GM18858 (cell line): ENCODE data around the gene RBM39.

Experiments
- ATAC-seq: cut with Tn5 transposase; IDR thresholded peaks from one replicate; pipeline ENCODE4 v1.9.1; 2021; ENCODE audit not compliant: unreplicated experiment

The RBM39 gene

DNA sequence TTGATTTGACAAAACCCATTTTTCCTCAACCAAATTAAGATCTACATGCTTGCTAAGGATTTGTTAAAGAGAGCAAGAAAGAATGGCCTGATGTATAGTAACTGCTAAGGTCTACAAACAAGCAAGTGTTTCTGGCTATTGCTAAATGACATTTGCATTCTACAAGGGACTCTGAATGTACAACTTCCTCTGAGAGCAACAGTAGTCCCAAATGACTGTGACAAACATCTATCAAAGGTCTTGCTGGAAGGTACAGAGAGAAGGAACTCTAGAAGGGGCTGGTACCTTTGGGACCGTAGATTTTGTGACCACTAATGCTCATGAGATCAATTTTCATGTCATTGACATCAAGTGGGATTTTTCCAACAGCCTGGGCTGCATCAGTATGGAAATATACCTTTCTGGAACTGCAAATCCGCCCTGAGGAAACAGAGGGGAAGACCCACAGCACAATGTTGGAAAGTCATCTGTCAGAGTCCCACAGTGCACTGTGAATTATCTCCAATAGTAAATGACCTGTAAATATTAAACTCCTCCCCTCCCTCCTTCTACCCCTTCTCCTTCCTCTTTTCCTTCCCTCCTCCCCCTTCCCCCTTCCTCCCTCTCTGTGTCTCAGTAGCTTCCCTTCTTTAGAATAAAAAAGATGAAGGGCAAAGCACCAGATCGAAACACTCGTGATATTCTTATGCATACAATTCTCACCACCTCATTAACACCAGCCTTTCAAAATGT, 61.4 kb downstream of the RBM39 start:
- ATAC-seq: no peak

DNA sequence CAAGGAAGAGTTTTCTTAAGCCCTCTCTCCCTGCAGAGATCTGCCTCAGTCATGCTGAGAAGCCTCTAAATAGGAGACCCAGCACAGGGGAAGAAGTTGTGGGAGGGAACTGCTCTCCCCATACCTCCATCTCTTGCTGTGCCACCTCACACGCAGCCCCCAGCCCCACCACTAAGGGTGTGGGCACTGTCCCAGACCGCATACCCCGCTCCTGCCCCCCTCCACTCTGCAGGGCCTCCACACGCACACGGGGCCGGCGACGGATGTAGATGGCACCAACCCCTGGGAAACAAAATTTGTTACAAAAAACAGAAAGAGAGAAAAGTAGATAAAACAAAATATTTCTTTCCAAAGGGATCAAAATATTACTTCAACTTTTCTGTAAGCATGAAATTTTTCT, 67.1 kb downstream of the RBM39 start:
- no peak for ATAC-seq

DNA sequence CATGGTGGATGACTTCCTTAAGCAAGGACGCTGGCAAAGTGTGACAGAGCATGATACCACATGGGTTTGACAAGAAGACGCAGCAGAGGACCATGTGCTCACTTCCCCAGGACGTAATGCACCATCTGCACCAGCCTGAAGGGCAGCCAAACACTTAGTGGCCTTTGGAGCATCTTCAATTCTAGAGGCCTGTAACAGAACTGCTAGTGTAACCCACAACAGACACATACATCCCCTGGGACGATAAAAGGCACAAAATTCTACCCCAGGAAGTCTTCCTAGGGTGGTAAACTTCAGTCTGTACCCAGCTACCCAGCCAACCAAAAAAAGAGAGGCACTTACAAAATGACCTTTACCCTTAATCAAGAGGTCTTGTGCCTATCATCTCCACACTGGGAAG, 68.2 kb downstream of the RBM39 start:
- no peak for ATAC-seq

DNA sequence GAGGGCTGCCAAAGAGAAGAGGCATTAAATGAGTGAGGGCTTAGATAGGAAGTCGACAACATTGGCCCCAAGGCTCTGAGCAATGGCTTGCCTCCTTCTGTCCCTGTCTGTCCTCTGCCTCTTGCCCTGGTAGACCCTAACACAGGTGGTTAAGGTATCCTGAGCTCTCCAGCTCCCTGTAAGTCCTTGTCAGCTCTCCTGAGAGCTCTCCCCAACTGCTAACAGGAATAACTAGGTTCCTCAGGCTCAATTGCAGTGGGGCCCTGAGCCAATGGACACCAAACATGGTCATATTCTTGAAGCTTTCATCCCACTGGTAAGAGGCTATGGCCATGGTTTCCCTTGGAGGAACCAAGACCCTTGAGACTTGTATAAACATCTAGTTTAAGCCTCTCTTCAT, 72.4 kb downstream of the RBM39 start:
- ATAC-seq: no peak

DNA sequence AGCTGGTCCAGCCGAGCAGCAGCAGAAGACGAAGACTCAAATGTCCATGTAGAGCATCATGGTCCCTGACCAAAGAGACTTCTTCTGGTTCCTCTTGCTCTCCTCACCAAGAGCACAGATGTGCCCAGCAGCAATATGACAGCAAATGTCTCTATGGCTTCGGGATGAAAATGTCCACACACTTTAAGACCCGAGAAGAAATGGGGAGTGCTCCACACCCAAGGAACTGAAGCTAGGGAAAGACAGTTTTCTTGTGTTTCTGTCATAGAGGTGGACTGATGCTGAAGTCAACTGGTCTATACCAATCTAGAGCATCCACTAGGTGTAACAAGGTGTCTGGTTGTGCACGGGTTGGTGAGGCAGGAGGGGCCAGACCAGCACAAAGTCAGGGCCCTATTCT, 72.8 kb downstream of the RBM39 start:
- ATAC-seq: no peak

DNA sequence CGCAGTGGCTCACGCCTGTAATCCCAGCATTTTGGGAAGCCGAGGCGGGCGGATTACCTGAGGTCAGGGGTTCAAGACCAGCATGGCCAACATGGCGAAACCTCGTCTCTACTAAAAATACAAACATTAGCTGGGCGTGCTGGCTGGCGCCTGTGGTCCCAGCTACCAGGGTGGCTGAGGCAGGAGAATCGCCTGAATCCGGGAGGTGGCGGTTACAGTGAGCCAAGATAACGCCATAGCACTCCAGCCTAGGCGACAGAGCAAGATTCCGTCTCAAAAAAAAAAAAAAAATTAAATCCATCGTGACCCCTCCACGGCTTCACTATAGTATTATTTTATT, 76.1 kb downstream of the RBM39 start:
- ATAC-seq: no peak

DNA sequence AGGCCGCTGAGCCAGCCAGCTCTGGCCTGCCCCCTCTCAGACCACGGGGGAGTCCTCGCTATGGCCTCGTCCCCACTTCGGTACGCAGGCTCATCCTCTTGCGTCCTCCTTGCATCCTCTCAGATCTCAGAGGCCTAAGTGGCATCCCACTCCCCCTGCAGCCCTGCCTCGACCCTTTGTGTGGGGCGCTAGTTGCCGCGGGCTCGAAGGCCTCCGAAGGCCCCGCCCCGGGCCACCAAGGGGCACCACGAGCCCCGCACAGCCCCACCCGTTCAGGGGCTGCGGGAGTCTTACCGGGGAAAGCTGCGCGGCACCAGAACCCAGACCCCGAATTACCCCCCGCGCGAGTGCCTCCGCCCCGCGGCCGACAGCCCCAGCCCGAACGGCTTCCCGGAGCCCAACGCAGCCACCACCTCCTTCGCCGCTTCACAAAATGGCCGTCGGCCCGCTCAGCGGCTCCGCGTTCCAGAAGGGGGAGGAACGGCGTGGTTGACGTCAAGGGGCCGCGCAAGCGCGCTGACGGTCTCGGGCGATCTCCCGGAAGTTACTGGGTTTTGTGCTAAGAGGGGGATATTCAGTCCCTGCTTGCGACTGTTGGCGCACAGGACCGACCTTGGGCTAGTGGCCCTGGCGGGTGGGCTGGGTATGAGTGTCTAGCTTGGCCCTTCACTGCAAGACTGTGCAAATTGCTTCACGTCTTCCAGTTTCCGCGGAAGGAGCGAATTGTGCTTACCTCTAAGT, 77.4 kb downstream of the RBM39 start, which contains the start of the genes CPNE1 and RBM12:
Gene CPNE1 (minus strand): TSS at position 435 of the 741 bp plus-strand sequence. CDS start 31,977 bp downstream, outside the sequence.
Gene RBM12 (minus strand): TSS at position 435 of the 741 bp plus-strand sequence. CDS start 9,578 bp downstream, outside the sequence.
- peak; percentile 52 for ATAC-seq

DNA sequence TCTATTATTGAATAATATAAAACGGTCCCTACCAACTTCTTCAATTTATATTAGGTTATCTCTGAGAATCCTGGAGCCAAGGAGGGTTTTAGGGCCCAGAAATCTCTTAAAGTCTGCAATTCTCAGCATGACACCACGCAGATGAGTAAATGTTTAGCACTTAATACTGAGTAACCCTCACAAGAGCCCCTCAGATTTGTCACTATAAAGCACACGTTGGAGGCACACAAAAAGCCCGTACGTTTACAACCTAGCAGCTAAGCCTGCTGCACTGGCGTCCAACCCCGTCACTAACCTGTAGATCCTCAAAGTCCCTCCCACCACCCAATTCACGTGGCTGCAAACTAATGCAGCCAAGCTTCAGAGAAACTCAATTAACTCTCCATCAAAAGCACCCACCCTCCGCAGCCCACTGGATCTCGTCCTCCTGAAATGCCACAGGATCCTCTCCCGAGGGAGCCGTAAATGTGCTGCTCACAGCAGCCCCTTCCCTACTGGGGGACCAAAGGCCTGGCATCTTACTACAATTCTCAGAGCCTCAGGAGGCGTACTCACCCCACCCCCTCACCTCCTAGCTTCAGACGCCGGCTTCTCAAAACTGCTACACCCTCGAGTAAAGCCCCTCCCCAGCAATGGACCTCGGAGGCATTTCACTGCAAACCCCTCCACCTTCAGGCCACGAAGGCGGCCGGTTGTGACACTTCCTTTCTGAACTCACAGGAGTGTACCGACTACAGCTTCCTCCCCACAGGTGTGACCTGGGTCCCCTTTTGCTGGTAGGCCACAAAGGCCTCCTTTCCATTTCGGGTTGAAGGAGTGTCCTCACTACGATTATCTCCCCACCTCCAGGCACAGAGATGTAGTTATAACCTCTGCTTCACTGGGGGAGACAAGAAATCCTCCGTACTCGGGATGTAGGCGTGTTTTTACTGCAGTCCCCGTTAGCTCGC, 78.3 kb downstream of the RBM39 start:
- no peak for ATAC-seq

DNA sequence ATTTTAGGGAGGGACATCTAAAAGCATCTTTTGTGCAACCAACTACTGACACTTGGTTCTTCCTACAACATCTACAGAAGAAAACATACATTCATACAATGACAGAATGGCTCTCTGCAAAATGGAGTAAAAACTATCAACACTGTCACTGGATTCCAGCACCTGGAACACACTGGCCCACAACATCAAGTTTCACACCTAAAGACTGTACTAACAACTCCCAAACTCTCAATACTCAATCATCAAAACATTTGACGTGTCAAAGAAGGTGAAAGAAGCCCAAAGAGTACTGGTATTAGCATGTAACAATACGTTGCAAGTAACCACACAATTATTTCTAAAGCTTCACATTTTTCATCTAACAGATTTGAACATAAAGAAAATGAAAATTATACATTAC, 79.5 kb downstream of the RBM39 start:
- ATAC-seq: no peak

DNA sequence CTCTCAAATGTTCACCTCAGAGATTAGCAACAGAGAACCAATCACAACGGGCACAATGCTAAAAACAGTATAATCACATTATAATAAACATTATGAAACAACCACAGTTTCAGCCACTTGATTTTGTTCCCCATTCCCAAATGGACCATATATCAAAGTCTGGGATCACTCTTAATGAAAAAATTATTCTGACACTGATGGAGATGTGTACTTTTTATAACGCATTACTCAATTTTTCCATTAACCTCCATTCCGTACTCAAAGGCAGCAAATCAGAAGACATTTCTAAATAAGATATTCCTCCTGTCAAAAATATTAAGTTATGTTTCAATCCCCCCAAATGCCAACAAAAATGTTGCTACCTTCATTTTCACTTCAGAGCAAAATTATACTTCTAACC, 80.2 kb downstream of the RBM39 start:
- no peak for ATAC-seq

DNA sequence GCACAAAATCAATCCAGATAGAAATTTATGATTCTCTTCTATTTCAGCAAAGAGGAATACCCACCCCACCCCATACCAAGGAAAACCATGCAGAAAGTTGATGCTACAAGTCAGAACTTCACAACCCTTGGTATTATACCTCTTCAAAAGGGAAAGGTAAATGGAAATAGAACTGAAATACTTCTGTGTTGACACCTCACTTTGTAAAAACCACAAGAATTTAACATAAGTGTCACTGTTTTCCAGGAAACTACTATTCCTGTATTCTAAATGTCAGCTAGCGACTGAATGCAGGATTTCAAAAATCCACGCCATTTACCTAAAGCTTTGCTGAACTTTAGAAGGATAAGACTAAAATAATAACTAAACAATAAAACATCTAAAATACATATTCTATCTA, 81.0 kb downstream of the RBM39 start:
- ATAC-seq: no peak

DNA sequence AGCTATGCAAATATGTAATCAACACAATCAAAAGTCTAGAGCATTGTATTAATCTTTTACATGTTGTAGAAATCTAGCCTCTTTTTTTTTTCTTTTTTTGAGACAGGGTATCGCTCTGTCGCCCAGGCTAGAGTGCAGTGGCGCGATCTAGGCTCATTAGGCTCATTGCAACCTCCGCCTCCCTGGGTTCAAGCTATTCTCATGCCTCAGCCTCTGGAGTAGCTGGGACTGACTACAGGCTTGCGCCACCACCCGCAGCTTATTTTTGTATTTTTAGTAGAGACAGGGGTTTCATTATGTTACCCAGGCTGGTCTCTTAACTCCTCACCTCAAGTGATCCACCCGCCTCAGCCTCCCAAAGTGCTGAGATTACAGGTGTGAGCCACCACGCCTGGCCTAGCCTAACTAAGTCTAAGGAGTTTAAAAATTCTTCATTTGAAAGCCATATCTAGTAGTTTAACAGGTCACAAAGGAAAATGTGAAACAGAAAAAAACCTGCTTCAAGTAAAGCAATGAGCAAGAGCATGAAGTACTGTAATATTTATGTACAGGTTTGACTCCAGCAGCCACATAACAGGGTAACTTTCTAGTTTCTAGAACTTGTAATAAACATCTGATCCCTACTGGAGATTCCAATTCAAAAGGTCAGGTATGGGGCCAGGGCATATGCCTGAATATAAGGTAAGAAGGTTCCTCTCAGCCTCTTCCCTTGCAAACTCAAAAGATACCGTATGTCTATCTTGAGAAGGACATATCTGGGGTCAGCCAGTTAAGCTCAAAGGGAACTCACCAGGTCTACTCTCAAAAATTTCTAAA, 81.7 kb downstream of the RBM39 start:
- no peak for ATAC-seq

DNA sequence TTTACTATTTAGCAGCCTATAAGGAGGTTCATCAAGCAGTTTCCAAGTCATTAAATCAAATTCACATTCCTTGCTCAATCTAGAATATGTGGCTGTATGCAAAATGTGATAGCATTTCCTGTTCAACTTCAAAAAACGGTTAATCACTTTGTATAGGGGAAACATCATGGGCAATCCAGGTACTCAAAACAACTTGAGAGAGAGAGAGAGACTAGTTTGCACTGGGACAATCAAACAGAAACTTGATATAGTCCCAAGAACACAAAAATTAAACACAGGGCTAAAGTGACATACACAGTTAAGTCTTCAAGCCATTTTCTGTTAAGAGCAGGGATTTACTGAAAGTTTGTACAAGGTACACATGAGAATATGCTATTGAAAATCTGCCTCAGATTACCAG, 84.8 kb downstream of the RBM39 start:
- no peak for ATAC-seq

DNA sequence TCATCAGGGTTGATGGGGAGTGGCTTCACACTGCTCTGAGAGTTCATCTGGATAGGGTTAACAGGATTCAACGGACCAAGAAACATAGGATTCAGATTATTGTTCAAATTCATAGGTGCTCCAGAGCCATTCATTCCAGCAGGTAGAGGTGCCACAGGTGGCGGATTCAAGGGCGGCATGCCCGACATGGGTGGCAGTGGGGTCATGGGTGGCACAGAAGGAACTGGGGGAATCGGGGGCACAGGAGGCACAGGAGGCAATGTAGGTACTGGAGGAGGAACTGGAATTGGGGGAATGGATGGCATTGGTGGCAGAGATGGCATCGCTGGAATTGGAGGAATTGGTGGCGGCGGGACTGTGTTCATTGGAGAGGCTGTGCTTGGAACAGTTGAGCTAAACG, 87.6 kb downstream of the RBM39 start:
- no peak for ATAC-seq

DNA sequence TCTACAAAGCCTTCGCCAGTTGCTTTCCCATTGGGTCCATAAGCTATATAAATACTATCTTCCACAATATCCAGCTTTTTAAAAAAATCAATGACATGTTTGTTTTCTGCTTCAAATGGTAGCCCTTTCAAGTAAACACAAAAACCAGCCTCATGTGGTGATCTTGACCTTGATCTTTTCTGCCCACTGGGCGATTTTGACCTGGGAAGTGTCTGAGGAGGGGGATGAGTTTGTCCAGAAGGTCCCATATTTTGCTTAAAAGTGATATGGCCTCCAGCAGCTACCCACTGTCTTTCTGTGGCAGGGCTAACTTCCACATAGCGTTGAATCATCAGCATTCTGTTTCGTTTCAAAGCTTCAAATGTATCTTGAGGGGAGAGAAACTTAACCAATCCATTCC, 88.2 kb downstream of the RBM39 start:
- ATAC-seq: no peak
